Hippocampal formation (tissue), 2 donors: Measurements from ENCODE around the gene CDK1.

ENCODE experiments used
- DNase-seq, 2 donors: peaks; one replicate each; lab custom pipeline; 2025; lab: John Stamatoyannopoulos, UW

Gene CDK1

DNA sequence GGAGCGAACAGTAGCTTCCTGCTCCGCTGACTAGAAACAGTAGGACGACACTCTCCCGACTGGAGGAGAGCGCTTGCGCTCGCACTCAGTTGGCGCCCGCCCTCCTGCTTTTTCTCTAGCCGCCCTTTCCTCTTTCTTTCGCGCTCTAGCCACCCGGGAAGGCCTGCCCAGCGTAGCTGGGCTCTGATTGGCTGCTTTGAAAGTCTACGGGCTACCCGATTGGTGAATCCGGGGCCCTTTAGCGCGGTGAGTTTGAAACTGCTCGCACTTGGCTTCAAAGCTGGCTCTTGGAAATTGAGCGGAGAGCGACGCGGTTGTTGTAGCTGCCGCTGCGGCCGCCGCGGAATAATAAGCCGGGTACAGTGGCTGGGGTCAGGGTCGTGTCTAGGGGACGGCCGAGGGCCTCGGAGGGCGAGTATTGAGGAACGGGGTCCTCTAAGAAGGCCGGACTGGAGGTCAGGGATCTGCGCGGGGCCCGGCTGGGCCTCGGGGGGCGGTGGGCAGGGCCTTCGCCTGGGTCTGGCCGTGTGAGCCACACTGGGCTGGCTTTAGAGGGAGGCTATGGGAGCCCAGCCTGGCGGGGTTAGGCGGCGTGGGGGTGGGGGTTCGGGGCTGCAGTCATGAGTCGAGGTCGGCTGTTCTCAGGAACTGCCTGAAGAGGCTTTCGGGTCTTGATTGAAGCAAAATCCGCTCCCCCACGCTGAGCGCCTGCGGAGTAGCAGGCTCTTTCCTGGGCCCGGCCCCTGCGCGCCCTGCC lies at the start of gene CDK1:
Gene CDK1 (plus strand): TSS at position 265 of the 757 bp plus-strand sequence. CDS start 1,688 bp downstream, outside the sequence.
- DNase-seq = peak; percentile 95 to 96

- no peak for DNase-seq
These were observed 49.2 kb upstream of the CDK1 start for GRCh38 chr10:60729106-60729505.

GRCh38 chr10:60731134-60731885 lies 47.0 kb upstream of the CDK1 start:
- DNase-seq = no peak

- DNase-seq = no peak
These were observed 46.0 kb upstream of the CDK1 start for GRCh38 chr10:60732198-60732806.

- DNase-seq = no peak
These were observed 45.3 kb upstream of the CDK1 start for GRCh38 chr10:60732807-60733516.

- no peak for DNase-seq
These were observed 44.8 kb upstream of the CDK1 start for GRCh38 chr10:60733517-60733822.

DNA sequence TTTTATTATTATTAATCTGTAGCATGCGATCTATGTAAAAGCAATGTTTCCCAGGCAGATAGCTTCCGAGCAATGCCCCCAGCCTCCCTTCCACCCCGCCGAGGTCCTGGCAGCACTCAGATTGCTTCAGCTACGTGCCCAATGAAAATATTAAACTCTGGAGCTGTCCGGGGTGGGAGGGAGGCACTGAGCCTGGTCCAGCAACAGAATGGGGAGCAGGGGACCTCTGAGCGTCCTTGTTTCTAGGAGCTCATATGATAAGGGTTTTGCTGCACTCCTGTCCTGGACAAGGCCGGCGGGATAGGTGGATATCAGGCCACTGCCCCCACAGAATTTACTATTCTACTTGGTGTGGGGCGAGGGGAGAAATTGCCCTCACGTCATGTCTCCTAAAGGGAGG lies 44.5 kb upstream of the CDK1 start:
- no peak for DNase-seq

DNA sequence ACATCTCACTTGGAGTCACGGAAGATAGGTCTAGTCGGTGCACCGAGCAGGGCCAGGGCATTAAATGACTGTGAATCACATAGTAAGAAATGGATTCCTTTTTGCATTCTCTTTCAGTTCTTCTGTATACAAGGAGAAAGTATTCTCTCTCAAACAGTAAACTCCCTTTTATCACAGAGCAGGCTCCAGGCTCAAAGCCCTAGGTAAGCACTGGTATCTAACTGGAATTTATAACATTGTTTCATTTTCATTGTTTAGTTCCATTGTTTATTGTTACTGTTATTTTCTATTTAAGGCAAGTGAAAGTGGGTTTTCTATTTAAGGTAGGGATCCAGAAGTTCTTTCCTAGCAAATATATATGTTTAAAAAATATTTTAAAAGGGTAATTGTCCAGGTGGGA lies 44.1 kb upstream of the CDK1 start:
- no peak for DNase-seq

DNA sequence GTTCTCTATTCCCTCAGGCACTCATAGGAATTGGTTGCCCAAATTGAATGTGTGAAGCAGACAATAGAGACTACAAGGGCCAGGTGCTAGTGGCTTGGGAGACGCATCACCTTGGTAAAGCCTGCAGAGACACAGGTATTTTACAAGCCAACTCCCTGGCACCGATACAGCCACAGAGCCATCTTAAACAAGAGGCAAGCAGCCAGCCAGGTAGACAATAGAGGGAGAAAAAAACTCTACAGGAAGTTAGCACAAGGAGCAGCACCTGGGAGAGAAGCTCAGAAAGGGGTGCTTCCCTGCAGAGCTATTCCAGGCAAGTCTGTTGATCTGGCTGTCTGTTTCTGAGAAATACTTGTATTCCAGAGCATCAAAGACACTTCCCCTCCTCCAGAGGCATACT lies 43.0 kb upstream of the CDK1 start:
- DNase-seq = no peak

DNA sequence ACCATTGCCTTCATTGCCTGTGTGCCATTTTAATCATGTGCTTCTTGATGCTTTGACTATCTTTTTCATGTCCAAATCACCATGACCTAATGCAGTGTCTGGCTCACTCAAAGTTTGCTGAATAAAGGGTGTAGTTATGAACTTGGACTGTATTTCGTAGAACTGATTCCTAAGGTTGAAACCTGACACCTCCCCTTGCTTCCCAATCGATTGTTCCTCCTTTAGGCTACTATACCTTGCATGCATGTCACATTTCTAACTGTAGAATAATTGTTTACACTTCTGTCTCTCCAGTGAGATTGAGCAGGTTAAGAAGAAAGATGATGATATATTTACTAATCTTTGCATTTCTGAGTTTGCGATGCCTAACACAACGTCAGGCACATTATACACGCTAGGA lies 41.0 kb upstream of the CDK1 start:
- no peak for DNase-seq

DNA sequence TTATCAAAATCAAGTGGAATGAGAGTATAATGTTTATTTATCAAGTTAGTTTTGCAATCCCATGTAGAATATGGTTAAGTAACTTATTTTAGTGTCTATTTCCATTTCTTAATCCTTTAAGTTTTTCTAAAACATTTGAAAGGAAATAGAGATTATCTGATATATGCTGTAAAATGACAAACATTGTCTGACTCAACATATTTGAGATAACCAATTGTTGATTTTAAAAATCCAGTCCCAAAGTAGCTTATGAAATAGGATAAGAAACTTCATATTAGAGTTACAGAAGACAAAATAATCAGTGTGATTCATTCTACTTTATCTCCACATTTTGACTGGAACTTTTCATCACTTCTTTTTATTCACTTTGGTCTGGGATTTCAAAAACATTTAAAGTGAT lies 38.7 kb upstream of the CDK1 start:
- no peak for DNase-seq

- DNase-seq = no peak
These were observed 35.8 kb upstream of the CDK1 start for GRCh38 chr10:60742512-60742911.

- DNase-seq = no peak
These were observed 30.3 kb upstream of the CDK1 start for GRCh38 chr10:60747817-60748469.

DNA sequence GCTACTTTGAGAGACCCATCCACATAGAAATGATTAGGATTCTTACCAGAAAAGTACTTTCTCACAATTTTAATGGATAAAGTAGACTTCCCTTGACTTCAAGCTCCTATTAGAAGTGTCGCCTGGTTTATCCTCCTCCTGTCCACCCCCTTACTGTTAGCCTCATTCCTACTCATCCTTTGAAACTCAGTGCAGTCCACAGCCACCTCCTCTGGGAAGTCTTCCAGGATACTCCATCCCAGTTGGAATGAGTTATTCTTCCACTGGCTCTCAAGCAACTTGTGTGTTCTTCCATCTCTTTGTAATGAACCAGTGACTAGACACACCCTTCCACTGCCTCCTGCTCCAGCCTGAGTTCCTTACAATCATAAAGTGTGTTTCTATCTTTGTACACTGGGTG lies 25.1 kb upstream of the CDK1 start:
- no peak for DNase-seq

- DNase-seq = no peak
These were observed 24.5 kb upstream of the CDK1 start for GRCh38 chr10:60753817-60754216.

- DNase-seq = no peak
These were observed 20.8 kb upstream of the CDK1 start for GRCh38 chr10:60757420-60757895.

DNA sequence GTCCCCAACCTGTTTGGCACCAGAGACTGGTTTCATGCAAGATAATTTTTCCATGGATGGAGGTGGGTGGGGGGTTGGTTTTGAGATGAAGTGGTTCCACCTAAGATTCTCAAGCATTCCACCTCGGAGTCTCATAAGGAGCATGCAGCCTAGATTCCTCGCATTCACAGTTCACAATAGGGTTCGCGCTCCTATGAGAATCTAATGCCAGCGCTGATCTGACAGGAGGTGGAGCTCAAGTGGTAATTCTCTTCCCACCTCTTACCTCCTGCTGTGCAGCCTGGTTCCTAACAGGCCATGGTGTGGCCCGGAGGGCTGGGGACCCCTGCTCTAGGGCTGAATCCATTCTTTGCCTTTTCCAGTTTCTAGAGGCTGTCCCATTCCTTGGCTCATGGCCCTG lies 19.1 kb upstream of the CDK1 start:
- no peak for DNase-seq

DNA sequence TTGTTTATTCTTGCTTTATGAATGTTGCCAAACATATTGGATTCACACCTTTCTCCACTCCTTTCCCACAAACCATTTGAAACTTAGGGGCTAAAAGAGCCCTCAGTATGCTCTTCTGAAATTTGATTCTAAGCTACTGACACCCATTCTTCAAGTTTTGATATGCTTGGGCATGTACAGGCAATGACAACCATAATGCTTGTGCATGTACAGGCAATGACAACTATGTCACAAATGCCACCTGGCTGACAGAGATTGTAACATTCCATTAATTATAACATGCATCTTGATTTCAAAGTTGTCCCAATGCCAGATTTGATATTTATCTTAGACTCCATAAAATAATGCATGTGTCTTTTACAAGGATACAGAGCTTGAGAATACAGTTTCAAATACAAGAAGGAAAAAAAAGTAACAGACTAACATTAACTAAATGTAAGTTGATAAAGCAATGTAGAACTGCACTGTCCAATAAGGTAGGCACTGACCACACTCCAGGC lies 17.5 kb upstream of the CDK1 start:
- DNase-seq = no peak

- DNase-seq = no peak
These were observed 15.7 kb upstream of the CDK1 start for GRCh38 chr10:60762554-60762953.

DNA sequence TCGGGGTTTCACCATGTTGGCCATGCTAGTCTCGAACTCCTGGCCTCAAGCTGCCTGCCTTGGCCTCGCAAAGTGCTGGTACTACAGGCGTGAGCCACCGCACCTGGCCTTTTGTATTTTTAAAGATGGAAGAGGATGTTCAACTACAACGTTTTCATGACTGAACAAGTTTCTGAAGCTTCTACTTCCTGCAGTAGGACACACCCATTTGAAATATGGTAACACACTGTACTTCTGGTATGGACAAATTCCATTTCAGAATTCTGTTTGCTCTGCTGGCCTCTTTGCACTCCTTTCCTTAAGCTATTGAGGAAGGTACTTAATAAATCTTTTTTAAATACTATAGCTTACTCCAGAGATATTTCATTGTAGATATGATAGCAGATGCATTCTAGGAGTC lies 10.9 kb upstream of the CDK1 start:
- no peak for DNase-seq

DNA sequence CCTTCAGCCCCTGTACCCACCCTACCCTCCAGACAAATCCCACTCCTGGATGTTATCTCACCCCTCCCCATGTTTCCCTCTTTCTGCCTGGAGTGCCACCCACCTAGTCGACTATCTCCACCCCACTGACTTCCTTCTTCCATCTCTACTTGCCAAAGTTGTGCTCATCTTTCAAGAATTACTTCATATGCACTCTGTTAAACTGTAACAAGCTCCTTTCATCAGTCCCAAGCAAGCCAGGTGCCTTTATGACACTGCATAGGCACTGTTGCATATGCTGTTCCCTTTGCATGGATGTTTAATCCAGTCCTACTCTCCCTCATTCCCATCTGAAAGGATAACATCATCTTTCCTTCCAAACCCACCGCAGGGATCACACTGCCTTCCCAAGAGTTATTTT lies 8.9 kb upstream of the CDK1 start:
- no peak for DNase-seq
